Astrocyte of the hippocampus (primary cell): ENCODE results near the gene SPINT3.
A peak's percentile ranks its signal among the peaks of the same experiment; 100 is the strongest.
"Not testable (repeated sequence)": the region's sequence is repeated elsewhere in the genome, so short reads cannot be mapped to it uniquely, and the experiment has no call there.

Experiments
- DNase-seq: peaks from one replicate; pipeline ENCODE4 v3.0.0; 2011; ENCODE audit warnings: low read depth, low spot score

The SPINT3 gene

DNA sequence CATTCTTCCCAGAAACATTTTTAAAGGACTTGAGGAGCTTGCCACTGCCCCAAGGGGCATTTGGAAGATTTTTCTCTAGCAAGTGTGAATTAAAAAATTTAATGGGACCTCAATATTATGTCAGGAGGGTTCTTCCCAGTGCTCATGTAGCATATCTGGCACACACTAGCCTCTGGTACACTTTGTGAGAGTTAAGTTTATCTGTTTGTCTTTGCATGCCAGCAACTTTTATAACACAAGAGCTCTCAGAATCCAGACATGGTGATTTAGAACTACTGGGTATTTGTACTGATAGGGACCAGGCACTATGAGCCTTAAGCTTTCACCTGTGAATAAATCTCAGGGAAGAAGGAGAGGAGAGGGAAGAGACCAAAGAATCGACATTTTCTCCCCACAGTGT lies 12.9 kb downstream of the SPINT3 start:
- DNase-seq, result no peak

DNA sequence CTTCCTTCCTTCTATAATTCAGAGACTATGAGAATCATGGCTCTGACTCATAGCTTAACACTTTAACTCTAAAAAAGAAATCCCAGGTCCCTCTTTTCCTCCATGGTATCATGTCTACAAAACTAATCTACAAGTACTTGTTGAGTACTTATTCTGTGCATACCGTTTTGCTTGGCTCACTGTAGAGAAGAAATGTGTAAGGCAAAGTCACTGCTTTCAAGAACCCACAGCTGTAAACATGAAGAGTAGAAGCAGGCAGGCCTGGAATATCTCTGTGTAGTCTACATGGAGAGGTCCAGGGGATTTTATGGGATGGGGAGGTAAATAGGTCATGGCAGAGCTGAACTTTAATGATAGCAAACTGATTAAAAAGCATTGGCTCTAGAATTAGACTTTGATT lies 13.8 kb downstream of the SPINT3 start:
- no peak for DNase-seq

DNA sequence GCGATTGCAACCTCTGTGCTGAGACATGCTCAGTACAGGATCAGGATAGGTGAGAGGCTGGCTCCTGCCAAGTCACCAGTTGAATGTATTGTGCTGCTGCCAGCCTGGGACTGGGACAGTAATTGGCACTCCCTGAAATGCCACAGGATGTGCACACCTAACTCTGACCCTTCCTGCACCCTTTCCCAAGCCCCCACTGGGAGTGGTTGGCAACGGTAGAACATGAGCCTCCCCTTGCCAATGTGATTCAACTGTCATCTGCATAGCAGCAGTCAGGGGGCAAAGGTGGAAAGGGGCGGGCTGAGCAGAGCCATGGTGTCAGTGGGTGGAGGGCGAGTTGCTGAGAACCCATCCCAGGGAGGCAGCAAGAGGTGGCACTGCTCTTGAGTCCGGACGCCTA lies 15.4 kb downstream of the SPINT3 start:
- DNase-seq, result no peak

DNA sequence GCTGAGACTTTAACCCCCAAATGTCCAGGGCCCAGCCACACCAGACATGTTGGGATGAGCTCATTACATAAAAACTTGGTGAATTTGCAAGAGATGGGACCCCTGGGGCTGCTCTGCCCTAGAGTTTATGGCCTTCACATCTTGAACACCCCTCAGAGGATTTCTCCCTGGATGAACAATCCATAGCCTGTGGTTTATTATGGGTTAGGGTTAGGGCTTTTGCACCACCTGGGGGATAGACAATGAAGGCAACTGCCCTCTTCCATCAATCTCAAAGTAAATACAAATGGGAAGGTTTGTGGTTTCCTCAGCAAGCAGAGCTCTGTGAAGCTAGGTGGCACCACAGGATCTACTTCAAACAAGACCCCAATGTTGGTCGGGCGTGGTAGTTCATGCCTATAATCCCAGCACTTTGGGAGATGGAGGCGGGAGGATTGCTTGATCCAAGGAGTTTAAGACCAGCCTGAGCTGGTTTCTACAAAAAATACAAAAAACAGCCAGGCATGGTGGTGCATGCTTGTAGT lies 17.4 kb downstream of the SPINT3 start:
- DNase-seq, result no peak

DNA sequence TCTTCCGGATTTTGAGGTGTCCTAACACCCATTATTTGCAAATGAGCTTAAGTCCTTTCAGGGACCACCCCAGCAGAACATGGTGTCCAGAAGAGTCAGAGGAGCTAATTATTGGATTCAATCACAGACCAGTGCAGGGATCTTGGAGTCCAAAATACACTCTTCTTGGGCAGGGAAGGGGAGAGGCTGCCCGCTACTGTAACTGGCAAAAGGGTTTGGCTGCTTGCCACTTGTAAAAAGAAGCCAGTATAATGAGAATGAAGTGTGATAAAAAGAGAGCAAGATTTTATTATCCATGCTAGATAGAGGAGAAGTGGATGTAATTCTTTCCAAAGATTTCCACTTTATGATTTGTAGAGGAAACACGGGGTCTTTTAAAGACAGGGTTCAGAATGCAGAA lies 19.3 kb downstream of the SPINT3 start:
- no peak for DNase-seq

DNA sequence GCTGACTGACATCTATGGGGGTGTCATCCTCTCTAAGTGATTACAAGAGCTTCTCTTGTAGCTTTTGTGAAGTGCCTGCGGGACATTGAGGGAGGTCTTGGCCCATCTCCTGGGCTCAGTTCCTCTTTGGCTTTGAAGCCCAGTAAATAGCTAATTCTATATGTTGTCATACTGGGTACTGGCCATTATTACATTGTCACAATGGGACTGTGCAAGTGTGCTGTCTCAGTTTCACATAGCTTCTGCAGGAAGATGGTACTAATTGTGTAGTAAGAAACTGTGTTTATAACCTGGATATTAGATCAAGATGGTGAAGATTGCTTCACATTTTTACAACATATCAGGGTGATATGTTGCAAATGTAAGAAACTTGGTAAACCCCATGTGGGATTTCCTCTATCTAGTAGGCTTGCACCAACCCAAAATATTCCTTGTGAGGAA lies 19.9 kb downstream of the SPINT3 start:
- DNase-seq, result no peak

DNA sequence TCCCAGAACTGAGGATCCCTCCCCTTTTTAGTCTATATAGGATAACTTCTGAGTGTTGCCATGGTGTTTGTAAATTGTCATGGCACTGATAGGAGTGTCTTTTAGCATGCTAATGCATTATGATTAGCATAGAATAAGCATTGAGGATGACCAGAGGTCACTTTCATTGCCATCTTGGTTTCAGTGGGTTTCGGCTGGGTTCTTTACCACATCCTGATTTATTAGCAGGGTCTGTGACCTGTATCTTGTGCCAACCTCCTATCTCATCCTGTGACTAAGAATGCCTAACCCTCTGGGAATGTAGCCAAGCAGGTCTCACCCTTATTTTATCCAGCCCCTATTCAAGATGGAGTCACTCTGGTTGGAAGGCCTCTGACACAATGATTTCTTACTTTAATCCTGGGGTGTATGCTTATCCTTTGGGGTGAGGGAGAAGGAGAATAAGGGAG lies 26.3 kb downstream of the SPINT3 start:
- DNase-seq, result peak; percentile 4

DNA sequence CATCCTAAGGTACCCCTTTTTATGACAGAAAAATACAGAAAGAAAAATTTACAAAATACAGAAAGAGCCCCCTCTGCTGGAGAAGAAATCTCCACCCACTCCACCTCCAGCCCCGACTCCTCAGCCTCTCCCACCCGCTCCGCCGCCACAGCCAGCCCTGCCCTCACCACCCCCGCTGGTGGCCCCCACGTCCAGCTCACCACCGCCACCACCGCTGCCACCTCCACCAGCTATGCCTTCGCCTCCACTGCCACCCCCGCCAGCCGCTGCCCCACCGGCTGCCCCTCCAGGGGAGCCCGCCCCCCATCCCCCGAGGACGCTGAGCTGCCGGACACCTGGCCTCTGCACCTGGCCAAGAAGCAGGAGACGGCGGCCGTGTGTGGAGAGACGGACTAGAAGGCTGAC lies 28.2 kb downstream of the SPINT3 start:
- DNase-seq, result no peak

DNA sequence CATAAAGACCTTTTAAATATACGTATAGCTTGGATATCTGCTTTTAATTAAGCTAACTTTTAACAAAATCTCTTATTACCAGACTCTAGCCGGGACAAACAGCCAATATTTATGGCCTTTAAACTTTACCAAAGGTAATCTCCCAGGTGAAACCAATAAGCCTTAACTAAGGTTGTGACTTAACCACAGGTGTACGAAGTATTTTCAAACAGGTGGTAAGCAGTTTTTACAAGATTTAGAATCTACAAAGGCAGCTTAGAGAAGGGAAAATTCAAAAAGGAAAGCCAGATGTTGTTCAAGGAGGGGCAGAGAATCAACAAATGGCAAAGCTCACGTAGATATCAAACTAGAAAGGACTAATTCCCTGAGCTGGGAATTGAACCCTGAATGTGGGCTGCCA lies 30.0 kb downstream of the SPINT3 start:
- no peak for DNase-seq

DNA sequence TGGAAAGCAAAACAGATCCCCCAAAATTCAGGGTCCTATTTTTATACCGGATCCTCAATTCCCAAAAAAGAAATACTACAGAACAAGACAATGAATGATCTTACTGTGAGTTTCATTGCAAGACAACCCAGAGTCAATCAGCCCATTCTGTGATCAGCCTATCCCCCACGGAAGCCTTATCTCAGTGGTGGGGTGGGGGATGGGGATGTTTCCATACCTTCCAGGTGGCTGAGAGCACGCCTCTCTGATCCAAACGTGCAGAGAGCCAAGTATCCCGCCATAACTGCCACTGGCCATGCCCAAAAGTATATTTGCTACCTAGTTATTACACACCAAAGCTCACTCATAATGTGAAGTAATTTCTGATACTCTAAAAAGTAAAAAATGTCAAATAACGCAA lies 30.7 kb downstream of the SPINT3 start:
- DNase-seq, result no peak

DNA sequence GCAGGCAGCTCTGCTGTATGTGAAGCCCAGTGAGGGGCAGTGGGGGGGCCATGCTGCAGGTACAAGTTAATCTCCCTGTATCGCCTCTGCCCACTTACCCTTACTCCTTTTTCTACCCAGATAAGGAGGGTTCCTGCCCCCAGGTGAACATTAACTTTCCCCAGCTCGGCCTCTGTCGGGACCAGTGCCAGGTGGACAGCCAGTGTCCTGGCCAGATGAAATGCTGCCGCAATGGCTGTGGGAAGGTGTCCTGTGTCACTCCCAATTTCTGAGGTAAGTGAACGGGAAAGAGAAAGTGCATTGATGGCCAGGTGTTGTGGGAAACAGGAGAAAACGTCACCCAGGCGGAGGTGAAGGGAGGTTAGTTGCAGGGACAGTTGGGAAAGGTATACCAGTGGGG lies 35.6 kb downstream of the SPINT3 start:
- no peak for DNase-seq

DNA sequence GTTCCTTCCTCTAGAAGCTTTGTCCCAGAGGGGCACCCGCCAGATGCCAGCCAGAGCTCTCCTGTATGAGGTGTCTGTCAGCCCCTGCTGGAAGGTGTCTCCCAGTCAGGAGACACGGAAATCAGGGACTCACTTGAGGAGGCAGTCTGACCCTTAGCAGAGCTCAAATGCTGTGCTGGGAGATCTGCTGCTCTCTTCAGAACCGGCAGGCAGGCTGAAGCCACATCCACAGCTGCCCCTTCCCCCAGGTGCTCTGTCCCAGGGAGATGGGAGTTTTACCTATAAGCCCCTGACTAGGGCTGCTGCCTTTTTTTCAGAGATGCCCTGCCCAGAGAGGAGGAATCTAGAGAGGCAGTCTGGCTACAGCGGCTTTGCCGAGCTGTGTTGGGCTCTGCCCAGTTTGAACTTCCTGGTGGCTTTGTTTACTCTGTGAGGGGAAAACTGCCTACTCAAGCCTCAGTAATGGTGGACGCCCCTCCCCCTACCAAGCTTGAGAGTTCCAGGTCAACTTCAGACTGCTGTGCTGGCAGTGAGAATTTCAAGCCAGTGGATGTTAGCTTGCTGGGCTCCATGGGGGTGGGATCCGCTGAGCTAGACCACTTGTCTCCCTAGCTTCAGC lies 37.8 kb downstream of the SPINT3 start:
- DNase-seq, result not testable (repeated sequence)

DNA sequence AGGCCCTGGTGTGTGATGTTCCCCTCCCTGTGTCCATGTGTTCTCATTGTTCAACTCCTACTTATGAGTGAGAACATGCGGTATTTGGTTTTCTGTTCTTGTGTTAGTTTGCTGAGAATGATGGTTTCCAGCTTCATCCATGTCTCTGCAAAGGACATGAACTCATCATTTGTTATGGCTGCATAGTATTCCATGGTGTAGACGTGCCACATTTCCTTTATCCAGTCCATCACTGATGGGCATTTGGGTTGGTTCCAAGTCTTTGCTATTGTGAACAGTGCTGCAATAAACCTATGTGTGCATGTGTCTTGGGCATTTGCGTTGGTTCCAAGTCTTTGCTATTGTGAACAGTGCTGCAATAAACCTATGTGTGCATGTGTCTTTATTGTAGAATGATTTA lies 43.1 kb downstream of the SPINT3 start:
- not testable (repeated sequence) for DNase-seq

DNA sequence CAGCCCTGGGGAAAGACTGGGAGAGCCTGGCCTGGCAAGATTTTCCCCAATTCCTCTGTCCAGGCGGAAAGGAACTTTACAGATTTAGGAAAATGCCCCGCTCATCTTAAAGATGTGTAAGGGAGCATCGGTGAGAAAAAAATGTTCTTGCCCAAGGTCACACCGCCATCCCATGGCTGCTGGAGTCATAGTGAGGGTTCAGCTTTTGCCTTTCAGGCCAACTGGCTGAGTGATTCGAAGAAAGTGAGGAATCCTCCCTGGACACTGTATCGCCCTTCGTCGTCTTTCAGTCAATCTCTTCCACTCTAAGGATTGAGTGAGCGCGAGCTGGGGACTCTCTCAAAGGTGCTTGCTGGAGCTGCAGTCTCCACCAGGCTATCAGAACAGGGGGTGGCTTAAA lies 44.5 kb downstream of the SPINT3 start:
- DNase-seq, result peak; percentile 20

DNA sequence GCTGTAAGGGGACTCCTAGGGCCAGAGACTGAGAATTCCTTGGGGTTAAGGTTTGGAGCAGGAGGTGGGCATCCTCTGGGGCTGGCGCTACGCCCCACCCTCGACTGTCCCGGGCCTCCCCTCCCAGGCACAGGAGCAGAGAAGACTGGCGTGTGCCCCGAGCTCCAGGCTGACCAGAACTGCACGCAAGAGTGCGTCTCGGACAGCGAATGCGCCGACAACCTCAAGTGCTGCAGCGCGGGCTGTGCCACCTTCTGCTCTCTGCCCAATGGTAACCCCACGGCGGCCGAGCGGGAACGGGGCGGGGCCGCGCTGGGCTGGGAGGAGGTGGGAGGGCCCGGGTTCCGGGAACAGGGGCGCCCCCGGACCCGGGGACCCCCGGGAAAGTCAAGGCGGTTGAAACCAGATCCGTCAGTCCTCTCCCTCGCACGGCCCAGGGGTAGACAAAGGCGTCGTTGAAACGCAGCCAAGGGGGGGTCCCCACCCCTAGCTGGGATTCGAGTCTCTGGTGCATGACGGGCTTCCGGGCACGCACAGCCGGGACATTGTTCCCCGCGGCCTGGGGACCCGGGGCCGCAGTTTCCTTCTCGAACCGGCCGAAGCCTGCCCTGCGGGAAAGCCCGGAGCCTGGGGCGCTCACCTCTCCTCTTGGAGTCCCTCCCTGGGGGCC lies 45.0 kb downstream of the SPINT3 start:
- peak; percentile 42 for DNase-seq

DNA sequence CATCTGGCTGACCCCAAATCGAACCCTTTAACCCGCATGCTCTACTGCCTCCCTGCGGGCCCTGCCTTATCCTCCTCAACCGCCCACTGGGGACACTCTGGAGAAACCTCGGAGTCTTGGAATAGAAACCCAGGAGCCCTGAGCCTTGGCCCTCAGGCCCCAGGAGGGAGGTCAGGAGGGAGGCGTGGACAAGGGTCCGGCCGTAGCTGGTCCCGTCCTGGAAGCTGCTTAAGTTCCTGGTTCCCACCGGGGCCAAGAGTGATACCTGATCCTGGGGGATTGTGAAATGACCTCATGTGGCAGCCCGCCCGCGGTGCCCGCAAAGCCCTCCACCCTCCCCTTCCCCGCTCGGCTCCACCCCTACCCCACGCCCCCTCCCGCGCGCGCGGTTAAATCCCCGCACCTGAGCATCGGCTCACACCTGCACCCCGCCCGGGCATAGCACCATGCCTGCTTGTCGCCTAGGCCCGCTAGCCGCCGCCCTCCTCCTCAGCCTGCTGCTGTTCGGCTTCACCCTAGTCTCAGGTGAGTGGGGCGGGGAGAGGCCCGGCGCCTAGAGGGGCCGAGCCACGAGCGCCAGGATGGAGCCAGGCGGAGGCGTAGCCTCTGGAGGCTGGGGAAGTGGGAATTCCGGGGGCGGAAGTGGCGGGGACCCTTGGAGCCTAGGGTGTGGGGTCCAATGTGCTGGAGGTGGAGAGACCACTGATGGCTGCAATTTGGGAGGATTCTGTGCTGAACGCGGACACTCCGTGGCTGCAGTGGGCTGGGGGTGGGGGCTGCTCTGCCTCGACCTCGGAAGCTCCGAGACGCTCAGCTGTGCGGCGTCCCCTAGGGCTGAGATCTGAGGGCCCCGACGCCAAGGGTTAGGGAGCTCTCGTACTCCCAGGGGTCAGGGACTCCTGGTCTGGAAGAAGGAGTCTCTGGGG lies 45.8 kb downstream of the SPINT3 start, which contains the start of gene WFDC2:
TSS of gene WFDC2 (plus strand) at position 418 of the 926 bp plus-strand sequence. CDS start at position 447, 29 bp downstream.
- no peak for DNase-seq

DNA sequence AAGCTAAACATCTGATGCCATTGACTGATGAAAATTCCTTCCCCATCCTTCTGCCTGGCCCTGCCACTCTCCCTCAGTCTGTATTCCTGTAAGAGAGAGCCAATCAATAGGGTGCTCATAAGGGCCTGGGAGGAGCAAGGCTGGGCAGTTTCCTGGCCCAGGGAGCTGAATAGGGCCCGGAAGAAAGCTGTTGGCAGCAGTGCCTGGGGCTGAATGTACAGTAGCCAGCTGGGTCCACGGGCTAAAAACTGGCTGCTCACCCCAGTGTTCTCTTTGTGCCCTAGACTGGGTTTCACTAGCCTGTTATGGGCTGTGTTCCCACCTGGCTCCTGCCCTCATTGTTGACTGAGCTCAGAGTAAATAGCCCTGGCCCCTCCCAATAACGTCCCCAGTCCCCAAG lies 47.6 kb downstream of the SPINT3 start:
- no peak for DNase-seq

DNA sequence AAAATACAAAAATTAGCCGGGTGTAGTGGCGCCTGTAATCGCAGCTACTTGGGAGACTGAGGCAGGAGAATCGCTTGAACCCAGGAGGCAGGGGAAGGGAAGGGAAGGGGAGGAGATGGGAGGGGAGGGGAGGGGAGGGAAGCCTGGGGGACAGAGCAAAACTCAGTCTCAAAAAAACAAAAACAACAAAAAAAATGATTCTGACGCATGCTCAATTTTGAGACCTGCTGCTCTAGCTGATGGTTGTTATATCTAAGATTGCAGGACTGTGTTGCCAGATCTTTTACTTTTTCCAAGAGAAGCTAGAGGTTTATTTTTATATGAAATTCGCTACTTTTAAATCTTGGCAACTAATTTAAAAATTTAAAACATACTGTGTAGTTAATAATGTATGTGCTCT lies 48.2 kb downstream of the SPINT3 start:
- no peak for DNase-seq

DNA sequence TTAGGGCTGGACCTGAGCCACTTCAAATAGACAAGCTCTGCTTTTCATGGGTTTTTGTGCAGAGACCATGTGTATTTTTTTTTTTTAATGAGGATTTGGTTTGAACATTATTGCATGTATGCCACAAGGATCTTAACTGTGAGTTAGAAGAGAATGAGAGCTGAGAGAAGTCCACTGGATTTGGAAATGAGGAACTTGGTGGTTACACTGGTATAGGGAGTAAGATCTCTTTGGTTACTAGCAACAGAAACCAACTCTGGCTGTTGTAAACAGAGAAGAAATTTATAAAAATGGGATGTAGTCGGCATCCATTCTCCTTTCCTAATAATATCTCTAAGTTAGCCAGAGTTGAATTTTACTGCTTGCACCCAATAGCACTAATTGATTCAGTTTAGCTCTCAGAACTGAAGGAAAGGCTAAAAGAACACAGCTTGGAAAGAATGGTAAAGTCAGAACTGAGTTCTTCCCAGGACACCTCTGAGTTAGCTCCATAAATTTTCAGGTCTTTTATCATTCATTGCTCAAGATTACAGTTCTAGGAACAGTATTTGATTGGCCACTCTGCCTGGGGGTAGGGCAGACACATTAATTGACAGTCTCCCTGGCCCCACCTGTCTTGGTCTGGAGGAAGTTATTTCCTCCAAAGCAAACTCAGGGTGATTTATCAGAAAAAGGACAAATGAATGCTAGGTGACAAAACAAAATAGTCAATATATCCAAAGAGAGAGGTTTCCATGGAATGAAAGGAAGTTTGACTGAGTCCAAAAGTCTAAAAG lies 49.7 kb downstream of the SPINT3 start:
- DNase-seq, result no peak

DNA sequence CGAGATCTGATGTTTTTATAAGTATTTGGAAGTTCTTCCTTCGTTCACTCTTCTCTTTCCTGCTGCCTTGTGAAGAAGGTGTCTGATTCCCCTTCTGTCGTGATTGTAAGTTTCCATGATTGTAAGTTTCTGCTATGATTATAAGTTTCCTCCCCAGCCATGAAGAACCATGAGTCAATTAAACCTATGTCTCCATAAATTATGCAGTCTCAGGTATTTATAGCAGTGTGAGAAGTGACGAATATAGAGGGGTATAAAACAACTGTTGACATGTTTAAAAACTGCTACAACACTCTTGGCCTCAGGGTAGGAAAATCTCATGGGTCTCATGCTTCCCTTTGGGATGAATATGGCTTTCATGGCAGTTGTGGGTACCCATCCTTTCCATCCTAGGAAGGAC lies 51.7 kb downstream of the SPINT3 start:
- no peak for DNase-seq
